K562 (cell line): Measurements from ENCODE around the gene MEIS2.

Experiments used
- GATA2 ChIP-seq: sonication (generic); formaldehyde crosslinking; IDR thresholded peaks from 2 replicates; pipeline ENCODE4 v1.4.0; 2020; ENCODE audit warnings: mild to moderate bottlenecking, missing genetic modification reagents
- JUNB ChIP-seq: fragments of 450-650 bp; formaldehyde crosslinking; conservative IDR thresholded peaks from 2 replicates; pipeline ENCODE4 v1.4.0; 2020; ENCODE audit warnings: mild to moderate bottlenecking
- MAFF ChIP-seq: IDR thresholded peaks from 2 replicates; pipeline ENCODE4 v1.6.1; 2012; ENCODE audit warnings: low read length, improper control_type of control experiment
- POLR2A ChIP-seq: fragments of 450-650 bp; conservative IDR thresholded peaks from 2 replicates; pipeline ENCODE4 v1.6.1; 2016
- ZNF184 ChIP-seq: sonication (generic); formaldehyde crosslinking; IDR thresholded peaks from 2 replicates; pipeline ENCODE4 v1.5.0; 2020; ENCODE audit warnings: missing genetic modification reagents
- ZNF263 ChIP-seq: sonication (generic); formaldehyde crosslinking; IDR thresholded peaks from 2 replicates; pipeline ENCODE4 v1.8.0; 2022; ENCODE audit warnings: mild to moderate bottlenecking, missing genetic modification reagents, borderline replicate concordance
- ZNF274 ChIP-seq: IDR thresholded peaks from 2 replicates; pipeline ENCODE4 v1.6.1; 2011; ENCODE audit warnings: low read depth, mild to moderate bottlenecking, low read length, moderate library complexity, borderline replicate concordance
- ZNF644 ChIP-seq: fragments of 200-800 bp; sonication (Bioruptor generic); IDR thresholded peaks from 2 replicates; pipeline ENCODE4 v1.6.1; 2016; ENCODE audit warnings: low read depth, missing genetic modification characterization, missing compliant biosample characterization
- TF ChIP-seq, protein P1 (sequence below): sonication (generic); formaldehyde crosslinking; IDR thresholded peaks from 2 replicates; pipeline ENCODE4 v1.8.0; 2023; ENCODE audit warnings: missing genetic modification reagents, mild to moderate bottlenecking, borderline replicate concordance
- TF ChIP-seq, protein P2 (sequence below): IDR thresholded peaks from 2 replicates; pipeline ENCODE4 v1.6.1; 2014; ENCODE audit warnings: antibody characterized with exemption
- TF ChIP-seq, protein P3 (sequence below): fragments of 450-650 bp; IDR thresholded peaks from 2 replicates; pipeline ENCODE4 v1.6.1; 2016; ENCODE audit warnings: borderline replicate concordance
- TF ChIP-seq, protein P4 (sequence below), 3 experiments: IDR thresholded peaks in 2 of 3; conservative IDR thresholded peaks in 1 of 3; 2 replicates each; pipeline ENCODE4 v1.5.1; 2011 to 2012; ENCODE audit warnings: low read length in 3 of 3, mild to moderate bottlenecking in 3 of 3, control low read depth in 2 of 3, improper control_type of control experiment in 1 of 3, inconsistent platforms in 1 of 3, low read depth in 1 of 3, mixed read lengths in 1 of 3, moderate library complexity in 1 of 3; ENCODE audit not compliant: insufficient read depth in 2 of 3

DNA sequence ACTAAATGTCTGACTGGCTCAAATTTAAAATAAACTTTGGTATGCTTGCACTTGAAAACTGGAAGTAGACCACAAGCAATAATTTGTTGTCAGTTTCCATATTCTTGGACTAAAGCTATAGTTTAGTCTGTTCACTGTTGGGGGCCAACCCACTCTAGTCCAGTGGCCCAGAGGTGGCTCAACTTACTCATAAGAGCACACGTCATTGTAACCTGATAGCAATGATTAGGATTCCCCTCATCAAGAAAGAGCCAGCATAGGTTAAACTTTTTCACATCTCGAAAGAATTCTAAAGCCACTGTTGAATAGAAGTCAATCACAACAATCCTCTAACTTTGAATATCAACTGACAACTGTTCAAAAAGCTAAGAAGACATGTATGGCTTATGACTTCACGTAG is 147.0 kb downstream of the MEIS2 start:
- TF ChIP-seq ZNF644 (tag) (no peak), ZNF263 (CRISPR knock-in tag) (no peak), POLR2A (no peak), ZNF184 (CRISPR knock-in tag) (no peak), MAFF (no peak), GATA2 (CRISPR knock-in tag) (no peak), ZNF274 (no peak), JUNB (CRISPR knock-in tag) (no peak)
- TF ChIP-seq, protein P1, sequence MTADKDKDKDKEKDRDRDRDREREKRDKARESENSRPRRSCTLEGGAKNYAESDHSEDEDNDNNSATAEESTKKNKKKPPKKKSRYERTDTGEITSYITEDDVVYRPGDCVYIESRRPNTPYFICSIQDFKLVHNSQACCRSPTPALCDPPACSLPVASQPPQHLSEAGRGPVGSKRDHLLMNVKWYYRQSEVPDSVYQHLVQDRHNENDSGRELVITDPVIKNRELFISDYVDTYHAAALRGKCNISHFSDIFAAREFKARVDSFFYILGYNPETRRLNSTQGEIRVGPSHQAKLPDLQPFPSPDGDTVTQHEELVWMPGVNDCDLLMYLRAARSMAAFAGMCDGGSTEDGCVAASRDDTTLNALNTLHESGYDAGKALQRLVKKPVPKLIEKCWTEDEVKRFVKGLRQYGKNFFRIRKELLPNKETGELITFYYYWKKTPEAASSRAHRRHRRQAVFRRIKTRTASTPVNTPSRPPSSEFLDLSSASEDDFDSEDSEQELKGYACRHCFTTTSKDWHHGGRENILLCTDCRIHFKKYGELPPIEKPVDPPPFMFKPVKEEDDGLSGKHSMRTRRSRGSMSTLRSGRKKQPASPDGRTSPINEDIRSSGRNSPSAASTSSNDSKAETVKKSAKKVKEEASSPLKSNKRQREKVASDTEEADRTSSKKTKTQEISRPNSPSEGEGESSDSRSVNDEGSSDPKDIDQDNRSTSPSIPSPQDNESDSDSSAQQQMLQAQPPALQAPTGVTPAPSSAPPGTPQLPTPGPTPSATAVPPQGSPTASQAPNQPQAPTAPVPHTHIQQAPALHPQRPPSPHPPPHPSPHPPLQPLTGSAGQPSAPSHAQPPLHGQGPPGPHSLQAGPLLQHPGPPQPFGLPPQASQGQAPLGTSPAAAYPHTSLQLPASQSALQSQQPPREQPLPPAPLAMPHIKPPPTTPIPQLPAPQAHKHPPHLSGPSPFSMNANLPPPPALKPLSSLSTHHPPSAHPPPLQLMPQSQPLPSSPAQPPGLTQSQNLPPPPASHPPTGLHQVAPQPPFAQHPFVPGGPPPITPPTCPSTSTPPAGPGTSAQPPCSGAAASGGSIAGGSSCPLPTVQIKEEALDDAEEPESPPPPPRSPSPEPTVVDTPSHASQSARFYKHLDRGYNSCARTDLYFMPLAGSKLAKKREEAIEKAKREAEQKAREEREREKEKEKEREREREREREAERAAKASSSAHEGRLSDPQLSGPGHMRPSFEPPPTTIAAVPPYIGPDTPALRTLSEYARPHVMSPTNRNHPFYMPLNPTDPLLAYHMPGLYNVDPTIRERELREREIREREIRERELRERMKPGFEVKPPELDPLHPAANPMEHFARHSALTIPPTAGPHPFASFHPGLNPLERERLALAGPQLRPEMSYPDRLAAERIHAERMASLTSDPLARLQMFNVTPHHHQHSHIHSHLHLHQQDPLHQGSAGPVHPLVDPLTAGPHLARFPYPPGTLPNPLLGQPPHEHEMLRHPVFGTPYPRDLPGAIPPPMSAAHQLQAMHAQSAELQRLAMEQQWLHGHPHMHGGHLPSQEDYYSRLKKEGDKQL (CRISPR knock-in tag) = no peak
- TF ChIP-seq, protein P2, sequence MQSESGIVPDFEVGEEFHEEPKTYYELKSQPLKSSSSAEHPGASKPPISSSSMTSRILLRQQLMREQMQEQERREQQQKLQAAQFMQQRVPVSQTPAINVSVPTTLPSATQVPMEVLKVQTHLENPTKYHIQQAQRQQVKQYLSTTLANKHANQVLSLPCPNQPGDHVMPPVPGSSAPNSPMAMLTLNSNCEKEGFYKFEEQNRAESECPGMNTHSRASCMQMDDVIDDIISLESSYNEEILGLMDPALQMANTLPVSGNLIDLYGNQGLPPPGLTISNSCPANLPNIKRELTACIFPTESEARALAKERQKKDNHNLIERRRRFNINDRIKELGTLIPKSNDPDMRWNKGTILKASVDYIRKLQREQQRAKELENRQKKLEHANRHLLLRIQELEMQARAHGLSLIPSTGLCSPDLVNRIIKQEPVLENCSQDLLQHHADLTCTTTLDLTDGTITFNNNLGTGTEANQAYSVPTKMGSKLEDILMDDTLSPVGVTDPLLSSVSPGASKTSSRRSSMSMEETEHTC = no peak
- TF ChIP-seq, protein P3, sequence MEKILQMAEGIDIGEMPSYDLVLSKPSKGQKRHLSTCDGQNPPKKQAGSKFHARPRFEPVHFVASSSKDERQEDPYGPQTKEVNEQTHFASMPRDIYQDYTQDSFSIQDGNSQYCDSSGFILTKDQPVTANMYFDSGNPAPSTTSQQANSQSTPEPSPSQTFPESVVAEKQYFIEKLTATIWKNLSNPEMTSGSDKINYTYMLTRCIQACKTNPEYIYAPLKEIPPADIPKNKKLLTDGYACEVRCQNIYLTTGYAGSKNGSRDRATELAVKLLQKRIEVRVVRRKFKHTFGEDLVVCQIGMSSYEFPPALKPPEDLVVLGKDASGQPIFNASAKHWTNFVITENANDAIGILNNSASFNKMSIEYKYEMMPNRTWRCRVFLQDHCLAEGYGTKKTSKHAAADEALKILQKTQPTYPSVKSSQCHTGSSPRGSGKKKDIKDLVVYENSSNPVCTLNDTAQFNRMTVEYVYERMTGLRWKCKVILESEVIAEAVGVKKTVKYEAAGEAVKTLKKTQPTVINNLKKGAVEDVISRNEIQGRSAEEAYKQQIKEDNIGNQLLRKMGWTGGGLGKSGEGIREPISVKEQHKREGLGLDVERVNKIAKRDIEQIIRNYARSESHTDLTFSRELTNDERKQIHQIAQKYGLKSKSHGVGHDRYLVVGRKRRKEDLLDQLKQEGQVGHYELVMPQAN = no peak
- TF ChIP-seq, protein P4, sequence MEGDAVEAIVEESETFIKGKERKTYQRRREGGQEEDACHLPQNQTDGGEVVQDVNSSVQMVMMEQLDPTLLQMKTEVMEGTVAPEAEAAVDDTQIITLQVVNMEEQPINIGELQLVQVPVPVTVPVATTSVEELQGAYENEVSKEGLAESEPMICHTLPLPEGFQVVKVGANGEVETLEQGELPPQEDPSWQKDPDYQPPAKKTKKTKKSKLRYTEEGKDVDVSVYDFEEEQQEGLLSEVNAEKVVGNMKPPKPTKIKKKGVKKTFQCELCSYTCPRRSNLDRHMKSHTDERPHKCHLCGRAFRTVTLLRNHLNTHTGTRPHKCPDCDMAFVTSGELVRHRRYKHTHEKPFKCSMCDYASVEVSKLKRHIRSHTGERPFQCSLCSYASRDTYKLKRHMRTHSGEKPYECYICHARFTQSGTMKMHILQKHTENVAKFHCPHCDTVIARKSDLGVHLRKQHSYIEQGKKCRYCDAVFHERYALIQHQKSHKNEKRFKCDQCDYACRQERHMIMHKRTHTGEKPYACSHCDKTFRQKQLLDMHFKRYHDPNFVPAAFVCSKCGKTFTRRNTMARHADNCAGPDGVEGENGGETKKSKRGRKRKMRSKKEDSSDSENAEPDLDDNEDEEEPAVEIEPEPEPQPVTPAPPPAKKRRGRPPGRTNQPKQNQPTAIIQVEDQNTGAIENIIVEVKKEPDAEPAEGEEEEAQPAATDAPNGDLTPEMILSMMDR (IDR thresholded peaks at IDR 0.05 in 2 of 3, conservative IDR thresholded peaks at IDR 0.05 in 1 of 3; ENCODE audit: insufficient read depth in 2 of 3, low read depth in 1 of 3, low read length in 3 of 3) = no peak
